Putamen (tissue), 1 donor: ENCODE results near the gene CLTCL1.
"Not testable (repeated sequence)": the region's sequence is repeated elsewhere in the genome, so short reads cannot be mapped to it uniquely, and the experiment has no call there.

Experiments
- DNase-seq: peaks from one replicate; pipeline ENCODE4 v3.0.0-alpha.2; 2016; ENCODE audit warnings: low spot score

CLTCL1 gene

DNA sequence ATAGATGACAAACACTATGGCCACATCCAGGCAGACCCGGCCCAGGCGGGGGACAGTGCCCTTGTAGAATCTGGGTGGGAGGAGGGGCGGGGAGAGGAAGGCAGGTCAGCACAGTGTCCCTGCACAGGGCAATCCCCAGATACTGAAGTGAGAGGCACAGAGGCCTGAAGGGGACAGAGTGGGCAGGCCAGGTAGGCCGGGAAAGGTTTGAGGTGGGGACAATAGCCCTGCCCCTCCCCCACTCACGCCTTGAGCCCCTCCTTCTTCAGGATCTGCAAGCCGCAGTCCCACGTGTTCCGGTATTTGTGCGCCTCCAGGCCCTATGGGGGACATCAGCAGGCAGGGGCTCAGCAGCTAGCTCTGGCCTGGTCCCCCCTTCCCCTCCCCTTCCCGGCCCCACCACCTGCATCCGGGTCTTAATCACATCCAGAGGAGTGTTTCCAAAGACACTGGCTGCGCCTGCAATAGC is 115.3 kb downstream of the CLTCL1 start:
- DNase-seq: no peak

DNA sequence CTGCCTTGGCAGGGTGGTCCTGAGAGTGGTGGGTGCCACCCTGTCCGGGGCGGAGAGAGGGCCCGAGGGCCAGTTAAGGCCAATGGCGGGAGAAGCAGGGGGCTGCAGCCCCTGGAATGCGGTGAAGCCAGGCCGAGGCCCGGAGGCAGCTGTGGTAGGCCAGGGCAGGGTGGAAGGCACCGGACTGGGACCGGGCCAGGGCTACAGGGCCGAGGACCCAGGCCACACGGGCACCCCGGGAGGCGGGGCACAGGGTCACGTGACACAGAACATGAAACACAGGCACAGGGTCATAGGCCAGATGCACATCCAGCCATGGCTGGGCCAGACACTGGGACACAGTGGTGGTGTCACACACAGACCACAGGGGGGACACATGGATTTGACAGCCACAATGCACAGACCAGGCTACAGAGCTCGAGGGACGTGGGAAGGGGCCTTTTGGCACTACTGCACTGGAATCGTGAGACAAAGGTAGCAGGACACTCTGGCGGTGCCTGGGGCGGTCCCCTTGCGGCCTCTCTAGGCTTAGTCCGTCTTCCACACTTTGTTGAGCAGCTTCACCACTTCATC is 115.8 kb downstream of the CLTCL1 start:
- no peak for DNase-seq

GRCh38 chr22:19175026-19175601 is 116.4 kb downstream of the CLTCL1 start:
- no peak for DNase-seq

DNA sequence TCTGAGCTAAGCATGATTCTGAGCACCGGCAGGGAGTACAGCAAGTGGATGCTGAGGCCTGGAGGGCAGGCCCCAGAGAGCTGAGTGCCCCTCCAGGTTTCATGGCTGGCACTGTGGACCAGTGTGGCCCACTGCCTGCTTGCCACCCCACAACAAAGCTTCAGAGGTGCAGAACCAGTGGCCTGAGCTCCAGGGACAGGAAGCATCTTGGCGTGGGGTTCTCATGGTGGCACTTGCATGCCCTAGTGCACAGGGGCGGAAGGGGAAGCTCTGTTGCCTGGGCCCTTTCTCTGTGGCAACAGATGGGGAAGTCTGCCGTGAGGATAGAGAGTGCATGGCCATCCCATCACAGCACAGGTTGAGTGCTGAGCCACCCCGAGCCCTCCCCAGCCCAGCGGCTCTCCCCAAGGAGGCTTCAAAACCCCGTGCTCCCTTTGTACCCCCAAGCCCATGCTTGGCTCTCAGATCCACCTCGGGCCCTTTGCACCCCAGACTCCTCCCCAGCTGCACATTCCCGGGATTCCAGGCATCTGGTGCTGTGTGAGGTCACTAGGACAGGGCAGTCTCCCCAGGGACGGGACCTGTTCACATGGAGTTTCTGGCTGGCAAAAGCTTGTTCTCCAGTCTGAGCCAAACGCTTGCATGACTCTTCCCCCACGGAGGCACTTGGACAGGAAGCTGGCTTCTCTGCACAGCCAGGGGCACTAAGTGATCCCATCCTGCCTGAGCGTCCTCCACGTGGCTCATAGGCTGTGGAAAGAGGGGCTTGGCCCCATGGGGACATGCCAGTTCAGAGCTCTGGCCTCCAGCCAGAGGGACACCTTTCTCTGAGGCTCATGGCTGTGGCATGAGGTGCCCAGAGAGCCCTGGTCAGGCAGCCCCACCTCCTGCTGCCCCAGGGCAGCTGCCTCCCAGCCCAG is 117.2 kb downstream of the CLTCL1 start:
- no peak for DNase-seq

DNA sequence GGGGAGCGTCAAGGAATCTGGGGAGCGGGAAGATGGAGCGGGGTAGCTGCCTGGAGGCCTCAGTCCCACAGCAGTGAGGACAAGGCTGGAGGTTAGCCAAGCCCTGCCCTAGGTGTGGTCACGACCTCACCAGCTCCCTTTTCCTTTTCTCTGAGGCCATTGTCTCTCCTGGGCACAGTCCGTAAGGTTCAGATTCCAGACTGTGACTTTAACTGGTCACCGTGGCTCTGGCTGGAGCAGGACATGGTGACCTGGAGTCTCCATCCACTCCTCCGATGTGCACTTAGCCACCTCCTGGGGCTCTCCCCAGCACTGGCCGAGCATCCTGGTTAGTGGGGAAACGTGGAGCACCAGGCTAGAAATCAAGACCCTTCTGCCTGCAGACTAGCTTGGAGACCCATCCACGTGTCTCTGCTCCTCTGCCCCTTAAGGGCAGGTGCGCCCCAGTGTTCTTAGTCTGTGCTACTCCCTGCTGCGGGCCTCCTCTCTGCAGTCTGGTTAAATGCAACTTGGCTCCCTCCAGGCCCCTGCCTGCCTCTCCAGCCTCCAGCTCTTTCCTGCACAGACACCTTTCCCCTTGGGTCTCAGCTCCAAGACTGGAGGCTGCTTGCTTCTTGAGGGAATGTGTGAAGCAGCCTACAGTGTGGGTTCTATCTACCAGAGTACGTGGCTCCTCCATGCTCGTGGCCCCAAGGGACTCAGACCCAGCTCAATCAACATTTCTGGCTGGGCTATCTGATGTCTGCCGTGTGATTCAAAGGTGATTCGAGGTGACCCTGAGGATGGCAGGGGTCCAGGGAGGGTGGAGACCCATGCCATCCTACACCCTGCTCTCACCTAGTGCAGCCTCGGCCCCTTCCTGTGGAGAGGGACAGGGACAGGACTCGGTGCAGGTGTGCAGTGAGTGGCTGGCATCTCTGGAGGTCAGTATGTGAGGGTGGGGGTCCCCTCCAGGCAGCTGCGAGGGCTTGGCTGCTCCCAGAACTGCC is 118.2 kb downstream of the CLTCL1 start:
- DNase-seq: no peak

- DNase-seq: no peak
These were observed 119.1 kb downstream of the CLTCL1 start for GRCh38 chr22:19172213-19173046.

DNA sequence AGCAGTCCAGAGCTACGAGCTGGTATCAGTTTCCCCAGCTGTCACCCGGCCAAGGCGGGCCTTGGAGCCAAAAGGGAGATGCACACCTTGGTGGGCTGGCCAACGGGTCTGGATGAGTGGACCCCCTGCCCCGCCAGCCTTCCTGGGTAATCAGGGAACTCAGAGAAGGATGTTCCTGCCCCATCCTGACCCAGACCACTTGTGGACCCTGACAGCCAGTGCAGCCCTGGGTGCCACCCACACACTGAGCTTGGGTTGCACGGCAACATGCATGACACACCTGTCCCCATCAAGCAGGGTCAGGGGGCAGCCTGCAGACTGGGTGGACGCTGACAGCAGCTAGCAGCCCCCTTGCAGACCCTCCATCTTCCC is 121.6 kb downstream of the CLTCL1 start:
- no peak for DNase-seq

DNA sequence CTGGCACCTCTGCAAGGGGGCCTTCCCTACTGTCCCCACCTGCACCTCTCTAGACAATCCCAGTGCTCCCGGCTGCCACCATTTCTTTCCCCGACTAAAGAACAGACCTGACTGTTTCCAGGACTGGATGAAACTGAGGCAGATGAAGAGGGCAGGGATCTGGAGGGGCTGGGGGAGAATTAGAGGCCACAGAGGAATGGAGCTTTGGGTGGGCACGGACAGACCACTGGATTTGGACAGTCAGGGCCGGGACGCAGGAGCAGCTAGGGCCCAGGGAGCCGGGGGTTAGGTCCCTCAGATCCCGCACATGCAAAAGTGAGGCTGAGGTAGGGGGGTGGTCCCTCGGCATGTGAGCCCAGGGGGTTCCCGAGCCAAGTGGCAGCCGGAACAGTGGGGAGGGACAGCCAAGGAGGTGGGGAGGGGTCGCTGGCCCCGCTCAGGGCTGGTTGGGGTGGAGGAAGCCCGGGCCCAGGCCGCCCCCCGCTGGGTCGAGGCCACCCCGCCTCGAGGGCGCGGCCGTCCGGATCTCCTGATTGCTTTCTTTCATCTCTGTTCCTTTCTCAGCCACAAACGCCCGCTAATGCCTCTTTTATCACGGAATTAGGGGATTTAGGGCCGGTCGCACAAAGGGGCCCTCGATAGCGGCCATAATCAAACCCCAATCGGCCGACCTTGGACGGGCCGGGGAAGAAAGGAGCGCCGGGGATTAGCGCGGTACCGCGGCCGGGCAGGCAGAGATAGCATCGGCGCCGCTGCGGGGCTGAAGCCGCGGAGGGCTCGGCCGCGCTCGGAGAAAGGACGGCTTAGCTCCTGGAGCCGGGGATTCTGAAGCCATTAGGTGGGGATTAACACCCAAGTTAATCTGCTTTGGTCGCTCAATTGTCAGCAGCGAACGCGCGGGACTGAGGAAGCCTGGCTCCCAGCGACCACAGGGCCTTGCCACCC is 122.2 kb downstream of the CLTCL1 start:
- no peak for DNase-seq

GRCh38 chr22:19168088-19168890 is 123.2 kb downstream of the CLTCL1 start:
- DNase-seq: no peak

DNA sequence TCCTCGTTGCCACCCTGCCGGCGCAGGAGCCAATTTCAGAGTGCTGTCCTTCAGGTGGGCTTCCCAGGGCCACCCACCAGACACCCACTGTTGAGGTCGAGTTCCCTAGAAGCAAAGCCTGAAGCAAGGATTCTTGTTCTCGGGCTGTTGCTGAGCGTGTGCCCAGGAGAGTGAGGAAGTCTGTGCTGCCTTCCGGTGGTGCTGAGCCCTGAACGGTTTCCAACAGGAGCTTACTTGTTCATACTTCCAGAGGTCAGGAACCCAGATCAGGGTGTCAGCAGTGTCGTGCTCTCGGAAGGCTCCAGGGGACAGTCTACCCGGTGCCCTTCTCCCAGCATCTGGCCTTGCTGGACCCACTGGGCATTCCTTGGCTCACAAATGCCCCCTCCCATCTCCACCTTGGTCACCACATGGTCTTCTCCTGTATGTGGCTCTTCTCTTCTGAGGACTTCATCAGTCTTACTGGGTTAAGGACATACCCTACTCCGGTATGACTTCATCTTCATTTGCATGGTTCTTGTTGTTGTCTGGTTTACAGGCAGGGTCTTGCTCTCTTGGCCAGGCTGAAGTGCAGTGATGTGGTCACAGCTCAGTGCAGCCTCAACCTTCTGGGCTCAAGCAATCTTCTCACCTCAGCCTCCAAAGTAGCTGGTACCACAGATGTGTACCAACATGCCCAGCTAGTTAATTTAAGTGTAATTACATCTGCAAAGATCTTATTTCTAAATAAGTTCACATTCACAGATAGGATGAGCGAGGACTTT is 124.2 kb downstream of the CLTCL1 start:
- no peak for DNase-seq

DNA sequence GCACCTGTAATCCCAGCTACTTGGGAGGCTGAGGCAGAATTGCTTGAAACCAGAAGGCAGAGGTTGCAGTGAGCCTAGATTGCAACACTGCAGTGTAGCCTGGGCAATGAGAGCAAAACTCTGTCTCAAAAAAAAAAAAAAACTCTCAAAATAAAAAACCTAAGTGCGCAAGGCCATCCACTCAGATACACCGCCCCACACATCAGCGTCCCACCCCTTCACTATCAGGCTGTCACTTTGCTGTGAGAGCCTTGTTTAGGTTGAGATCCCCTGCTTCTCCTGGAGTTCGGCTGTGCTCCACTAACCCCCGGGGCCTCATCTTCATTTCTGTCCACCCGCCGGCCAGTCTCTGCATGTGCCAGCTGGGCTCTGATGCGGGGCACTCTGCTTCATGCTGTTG is 125.1 kb downstream of the CLTCL1 start:
- DNase-seq: no peak

DNA sequence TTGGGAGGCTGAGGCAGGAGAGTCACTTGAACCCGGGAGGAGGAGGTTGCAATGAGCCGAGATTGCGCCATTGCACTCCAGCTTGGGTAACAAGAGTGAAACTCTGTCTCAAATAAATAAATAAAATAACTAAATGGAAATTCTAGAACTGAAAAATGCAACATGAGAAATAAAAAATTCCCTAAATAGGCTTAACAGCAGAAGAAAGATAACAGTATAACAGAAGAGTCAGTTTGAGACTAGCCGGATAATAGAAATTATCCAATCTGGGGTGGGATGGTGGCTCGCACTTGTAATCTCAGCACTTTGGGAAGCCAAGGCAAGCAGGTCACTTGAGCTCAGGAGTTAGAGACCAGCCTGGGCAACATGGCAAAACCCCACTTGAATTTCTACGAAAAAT is 127.1 kb downstream of the CLTCL1 start:
- DNase-seq: no peak

DNA sequence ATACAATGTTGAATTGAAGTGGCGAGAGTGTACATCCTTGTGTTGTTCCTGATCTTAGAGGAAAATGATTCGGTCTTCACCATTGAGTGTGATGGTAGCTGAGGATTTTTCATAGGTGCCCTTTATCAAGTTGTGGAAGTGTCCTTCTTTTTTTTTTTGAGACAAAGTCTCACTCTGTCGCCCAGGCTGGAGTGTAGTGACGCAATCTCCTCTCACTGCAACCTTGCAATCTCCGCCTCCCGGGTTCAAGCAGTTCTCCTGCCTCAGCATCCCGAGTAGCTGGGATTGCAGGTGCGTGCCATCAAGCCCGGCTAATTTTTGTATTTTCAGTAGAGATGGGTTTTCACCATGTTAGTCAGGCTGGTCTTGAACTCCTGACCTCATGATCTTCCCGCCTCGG is 132.9 kb downstream of the CLTCL1 start:
- not testable (repeated sequence) for DNase-seq

- not testable (repeated sequence) for DNase-seq
These were observed 135.4 kb downstream of the CLTCL1 start for GRCh38 chr22:19156109-19156508.

DNA sequence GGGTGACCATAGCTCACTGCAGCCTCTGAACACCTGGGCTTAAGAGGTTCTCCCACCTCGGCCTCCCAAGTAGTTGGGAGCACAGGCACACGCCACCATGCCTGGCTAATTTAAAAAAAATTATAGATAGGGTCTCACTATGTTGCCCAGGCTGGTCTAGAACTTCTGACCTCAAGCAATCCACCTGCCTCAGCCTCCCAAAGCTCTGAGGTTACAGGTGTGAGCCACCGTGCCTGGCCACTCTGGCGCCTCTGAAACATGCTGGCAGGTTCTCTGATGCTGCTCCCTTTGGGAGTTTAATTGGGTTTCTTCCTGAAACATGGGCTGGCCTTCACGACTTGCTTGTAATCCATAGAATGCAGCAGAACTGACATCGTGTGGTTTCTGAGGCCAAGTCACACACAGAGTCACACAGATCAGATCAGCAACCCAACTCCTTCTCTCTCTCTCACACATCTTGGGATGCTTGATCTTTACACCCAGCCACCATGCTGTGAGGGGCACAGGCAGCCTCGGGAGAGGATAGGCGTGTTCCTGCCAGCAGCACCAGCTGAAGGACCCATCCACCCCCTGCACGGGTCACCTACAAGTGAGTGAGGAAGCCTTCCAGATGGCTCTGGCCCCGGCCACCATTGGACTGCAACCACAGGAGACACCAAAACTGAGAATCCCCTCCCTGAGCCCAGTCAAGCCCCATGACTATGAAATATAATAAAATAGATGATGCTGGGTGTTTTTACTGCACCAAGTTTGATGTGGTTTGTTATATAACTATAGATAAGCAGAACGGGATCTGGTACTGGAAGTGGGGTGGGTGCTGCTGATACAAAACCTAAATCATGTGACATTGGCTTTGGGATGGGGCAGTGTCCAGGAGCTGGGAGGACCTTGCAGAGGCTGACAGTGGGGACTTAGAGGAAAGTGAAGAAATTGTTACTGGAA is 138.3 kb downstream of the CLTCL1 start:
- DNase-seq: no peak

DNA sequence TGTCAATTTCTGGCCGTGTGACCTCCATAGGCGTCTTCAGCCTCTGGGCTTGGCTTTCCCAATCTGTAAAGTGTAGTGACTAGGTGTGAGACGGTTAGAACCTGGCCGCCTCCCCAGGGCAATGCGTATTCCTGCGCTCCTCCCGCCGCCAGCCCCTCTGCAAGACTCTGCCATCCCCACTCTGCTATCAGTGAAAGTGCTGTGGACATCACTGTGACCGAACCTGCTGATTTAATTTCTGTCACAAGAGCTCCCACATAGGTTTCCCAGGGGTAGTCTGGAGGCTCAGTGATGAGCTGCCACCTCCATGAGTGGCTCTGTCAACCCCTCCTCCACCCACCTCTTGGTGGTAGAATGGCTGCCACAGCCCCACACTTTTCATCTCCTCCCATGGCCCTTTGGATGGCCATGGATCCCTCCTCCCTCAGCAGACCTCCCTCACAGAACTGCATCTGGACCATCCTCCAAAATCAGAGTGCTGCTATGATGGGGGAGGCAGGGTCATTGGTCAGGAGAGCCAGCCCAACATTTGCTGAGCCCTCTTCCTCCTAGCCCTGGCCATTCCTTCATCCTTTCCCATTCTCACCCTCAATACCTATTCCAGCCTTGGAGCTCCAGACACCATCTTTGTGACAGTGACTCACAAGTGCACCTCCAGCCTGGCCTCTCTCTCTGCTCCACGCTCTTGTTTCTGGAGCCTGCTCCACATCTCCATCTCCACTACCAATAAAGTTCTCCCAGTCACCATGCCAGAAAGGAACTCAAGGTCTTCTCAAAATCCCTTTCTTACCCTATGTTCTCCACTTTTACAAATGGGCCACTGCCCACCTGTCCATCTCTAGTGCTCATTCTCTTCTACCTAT is 140.0 kb downstream of the CLTCL1 start:
- DNase-seq: no peak
